GM21529 (cell line): ENCODE measurements around the gene IGSF6.
"Not testable (repeated sequence)": the region's sequence is repeated elsewhere in the genome, so short reads cannot be mapped to it uniquely, and the experiment has no call there.

Experiments
- ATAC-seq: cut with Tn5 transposase; IDR thresholded peaks from one replicate; pipeline ENCODE4 v1.9.1; 2021; ENCODE audit not compliant: unreplicated experiment

The IGSF6 gene, protein sequence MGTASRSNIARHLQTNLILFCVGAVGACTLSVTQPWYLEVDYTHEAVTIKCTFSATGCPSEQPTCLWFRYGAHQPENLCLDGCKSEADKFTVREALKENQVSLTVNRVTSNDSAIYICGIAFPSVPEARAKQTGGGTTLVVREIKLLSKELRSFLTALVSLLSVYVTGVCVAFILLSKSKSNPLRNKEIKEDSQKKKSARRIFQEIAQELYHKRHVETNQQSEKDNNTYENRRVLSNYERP

DNA sequence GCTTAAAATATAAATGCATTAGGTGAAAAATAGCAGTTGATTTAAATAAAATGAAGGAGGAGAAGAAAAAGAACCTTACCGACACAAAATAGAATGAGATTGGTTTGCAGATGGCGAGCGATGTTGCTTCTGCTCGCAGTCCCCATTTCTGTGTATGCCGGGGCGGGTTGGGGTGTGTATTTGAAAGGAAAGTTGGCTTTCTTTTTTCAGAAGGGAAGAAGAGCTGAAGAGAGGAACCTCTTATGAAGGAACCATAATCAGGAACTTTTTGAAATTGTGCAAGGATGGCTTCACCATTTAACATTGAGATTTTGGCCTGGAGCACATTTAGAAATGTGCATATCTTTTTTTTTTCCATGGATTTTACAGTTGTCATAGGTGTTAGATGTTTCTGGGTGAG lies at the start of gene IGSF6:
TSS of gene IGSF6 (minus strand) at position 156 of the 400 bp plus-strand sequence. CDS start at position 146, 10 bp downstream.
- no peak for ATAC-seq

DNA sequence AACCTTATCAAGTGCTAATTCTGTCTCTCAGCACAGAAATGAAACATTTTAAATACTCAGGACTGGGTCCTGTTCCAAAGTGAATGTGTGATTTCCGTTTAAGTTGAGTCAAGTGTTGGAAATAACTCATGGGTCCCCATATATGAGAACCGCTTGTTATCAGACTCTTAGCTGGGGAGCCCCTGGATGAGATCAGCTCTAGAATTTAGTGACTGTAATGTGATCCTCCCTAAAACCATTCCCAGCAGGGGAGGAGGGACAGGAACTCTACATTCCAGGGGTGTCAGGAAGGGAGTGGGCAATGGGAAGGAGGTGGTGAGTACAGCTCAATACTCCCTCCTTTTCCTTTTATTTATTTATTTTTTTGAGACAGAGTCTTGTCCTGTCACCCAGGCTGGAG lies 48.9 kb upstream of the IGSF6 start:
- ATAC-seq, result no peak

DNA sequence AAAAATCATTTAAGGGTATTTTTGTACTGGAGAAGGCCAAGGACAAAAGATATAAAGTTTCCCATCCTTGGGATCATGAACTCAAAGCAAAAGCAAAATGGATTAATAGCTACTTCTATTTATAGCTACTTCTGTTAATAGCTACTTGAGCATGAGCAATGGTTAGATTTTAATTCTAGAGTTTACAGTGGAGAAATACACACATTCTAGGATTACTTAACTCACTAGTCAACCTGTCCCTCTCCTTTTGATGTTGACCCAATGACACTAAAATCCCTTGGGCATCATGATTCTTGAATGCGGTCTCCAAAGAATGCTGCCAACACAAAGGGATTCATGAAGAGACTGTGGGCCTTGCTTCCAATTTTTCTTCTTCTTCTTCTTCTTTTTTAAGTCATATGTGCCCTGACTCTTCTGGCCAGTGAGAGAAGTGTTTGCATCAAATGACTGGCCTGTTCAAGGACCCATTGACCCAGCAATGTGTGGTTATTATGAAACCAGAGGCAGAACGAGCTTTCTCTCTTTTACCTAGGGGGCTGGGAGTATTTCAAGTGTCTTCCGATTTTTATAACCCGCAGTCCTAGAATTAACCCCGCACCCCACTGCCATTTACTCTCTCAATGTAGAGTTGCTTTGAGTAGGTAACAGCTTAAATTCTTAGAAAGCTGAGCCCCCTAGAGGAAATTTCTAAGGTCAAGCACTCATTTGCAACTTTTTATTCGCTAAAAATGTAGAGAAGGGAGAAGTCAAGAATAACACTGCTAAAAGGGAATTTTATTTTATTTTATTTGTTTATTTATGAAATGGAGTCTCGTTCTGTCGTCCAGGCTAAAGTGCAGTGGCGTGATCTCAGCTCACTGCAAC lies 46.0 kb upstream of the IGSF6 start:
- ATAC-seq, result no peak

DNA sequence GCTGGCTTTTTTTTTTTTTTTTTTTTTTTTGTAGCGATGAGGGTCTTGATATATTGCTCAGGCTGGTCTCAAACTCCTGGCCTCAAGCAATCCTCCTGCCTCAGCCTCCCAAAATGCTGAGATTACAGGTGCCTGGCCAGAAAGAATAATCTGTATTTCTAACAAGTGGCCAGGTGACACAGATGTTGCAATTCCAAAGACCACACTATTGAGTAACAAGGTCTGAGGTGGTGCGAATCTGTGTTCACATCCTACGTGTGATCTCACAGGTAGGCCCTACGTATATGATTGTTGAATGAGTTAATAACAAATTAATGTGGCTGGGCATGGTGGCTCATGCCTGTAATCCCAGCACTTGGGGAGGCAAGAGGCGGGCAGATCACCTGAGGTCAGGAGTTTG lies 44.6 kb upstream of the IGSF6 start:
- ATAC-seq, result no peak

DNA sequence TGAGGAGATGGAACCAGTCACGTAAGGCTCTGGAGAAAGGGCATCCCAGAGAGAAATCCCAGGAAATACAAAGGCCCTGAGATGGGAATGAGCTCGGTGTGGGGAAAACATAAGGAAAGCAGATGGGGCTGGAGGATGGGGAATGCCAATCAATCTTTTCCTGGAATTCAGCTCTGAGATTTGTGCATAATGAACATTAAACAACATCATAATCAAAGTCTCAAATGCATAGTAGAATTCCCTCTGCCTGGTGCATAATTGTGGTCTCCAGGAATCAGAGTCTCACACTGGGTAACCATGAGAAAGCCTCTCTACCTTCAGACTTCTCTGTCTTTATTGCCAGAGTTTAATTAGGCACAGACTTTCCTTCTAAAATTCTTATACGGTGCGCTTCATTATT lies 42.2 kb upstream of the IGSF6 start:
- ATAC-seq, result no peak

DNA sequence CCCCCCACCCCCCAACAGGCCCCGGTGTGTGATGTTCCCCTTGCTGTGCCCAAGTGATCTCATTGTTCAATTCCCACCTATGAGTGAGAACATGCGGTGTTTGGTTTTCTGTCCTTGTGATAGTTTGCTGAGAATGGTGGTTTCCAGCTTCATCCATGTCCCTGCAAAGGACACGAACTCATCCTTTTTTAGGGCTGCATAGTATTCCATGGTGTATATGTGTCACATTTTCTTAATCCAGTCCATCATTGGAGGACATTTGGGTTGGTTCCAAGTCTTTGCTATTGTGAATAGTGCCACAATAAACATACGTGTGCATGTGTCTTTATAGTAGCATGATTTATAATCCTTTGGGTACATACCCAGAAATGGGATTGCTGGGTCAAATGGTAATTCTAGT lies 38.6 kb upstream of the IGSF6 start:
- ATAC-seq, result not testable (repeated sequence)

DNA sequence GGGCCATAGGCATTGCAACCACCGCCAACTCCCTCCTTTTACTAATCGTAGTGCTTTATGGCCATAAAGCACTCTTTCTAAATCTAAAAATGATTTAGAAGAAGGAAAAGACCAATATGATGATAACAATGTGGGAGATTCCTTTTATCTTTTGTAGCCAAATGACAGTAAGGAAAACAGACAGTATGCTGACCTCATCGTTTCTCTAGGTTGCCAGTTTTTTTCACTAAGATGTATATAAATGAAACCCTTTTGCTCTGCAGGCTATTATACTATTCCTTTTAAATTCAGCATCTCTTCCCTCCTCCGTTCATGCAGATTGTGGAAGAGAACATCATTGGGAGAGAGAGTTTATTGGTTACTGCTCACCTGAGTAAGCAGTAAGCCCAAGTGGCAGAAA lies 36.7 kb upstream of the IGSF6 start:
- no peak for ATAC-seq

DNA sequence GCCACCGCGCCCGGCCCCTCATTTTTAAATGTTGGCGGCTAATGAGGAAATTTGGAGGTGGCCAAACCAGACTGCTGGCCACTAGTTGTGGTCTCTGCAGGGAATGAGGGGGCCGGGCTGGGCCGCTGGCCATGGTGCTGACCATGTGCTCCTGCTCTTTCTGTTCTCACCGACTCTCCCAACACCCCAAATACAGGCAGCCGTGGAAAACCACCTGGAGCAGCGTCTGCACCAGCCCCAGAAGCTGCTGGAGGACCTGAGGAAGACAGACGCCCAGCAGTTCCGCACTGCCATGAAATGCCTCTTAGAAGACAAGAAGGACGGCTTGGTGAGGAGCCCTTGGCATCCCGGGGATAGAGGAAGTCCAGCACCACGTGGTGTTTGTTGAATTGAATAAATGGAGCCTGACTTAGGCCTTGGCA lies 32.6 kb upstream of the IGSF6 start:
- ATAC-seq, result no peak

DNA sequence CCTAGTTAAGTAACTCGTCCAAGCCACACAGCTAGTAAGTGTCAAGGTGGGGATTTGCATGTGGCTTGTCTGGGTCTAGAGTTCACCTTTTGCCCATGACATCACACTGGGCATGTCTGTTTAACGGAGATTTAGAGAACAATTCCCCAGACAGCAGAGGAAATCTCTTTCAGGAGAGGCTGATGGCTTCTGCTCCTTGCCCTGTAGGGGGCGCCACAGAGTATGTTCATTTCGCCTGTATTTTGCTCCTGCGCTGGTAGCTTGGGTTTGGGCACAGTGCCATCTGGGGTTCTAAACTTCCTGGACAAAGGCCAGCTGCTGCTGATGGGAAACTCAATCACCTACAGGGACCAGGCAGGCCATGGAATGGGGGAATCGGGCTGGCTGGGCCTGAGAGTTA lies 31.8 kb upstream of the IGSF6 start:
- no peak for ATAC-seq

DNA sequence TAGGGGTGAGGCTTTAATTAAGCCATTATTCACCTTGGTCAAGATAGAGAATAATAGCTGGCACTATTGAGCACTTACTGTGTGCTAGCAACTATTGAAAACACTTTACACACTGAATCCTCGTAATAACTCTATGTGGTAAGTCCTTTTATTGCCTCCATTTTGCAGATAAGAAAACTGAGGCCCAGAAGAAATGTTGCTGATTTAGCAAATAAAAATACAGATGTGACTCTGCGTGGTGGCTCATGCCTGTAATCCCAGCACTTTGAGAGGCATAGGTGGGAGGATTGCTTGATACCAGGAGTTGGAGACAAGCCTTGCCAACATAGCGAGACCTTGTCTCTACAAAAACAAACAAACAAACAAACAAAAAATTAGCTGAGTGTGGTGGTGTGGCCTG lies 30.8 kb upstream of the IGSF6 start:
- no peak for ATAC-seq

DNA sequence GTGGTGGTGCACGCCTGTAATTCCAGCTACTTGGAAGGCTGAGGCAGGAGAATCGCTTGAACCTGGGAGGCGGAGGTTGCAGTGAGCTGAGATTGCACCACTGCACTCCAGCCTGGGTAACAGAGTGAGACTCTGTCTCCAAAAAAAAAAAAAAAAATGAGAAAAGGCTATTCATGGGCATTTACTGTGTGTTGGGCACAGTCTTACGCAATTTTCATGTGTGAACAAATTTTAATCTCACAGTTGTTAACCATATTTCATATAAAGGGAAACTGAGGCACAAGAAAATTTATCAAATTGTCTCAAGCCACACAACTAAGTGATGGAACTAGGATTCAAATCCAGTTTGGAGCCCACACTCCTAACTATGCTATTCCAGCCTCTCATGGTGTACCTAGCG lies 28.3 kb upstream of the IGSF6 start:
- ATAC-seq, result not testable (repeated sequence)

DNA sequence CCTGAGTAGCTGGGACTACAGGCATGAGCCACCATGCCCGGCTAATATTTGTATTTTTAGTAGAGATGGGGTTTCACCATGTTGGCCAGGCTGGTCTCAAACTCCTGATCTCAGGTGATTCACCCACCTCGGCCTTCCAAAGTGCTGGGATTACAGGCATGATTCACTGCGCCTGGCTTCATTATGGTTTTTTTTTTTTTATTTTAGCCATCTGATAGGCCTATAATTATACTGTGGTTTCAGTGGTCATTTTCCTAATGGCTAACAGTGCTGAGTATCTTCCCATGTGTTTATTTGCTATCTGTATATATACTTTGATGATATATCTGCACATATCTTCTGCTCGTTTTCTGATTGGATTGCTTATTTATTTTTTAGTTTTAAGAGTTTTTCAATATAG lies 22.0 kb upstream of the IGSF6 start:
- ATAC-seq, result not testable (repeated sequence)

DNA sequence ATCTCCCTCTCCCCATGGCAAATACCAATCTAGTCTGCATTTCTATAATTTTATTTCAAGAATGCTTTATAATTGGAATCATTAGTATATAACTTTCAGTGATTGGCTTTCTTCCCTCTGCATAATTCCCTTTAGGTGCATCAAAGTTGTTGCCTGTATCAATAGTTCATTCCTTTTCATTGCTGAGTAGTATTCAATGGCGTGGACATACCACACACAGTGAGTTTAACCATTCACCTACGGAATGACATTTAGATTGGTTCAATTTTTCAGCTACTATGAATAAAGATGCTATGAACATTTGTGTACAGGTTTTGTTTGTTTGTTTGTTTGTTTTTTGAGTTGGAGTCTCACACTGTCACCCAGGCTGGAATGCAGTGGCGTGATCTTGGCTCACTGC lies 21.1 kb upstream of the IGSF6 start:
- ATAC-seq, result no peak

DNA sequence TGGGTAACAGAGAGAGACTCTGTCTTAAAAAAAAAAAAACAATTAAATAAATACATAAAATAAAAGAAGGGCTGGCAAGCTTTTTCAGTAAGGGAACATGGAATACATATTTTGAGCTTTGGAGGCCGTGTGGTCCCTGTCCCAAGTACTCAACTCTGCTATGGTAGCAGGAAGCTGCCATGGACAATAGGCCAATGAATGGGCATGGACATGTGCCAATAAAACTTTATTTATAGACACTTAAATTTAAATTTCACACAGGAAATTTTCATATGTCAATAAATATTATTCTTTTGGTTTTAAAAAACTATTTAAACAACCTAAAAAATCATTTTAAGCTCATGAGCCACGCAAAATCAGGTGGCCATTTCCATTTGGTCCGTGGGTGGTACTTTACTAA lies 15.2 kb upstream of the IGSF6 start:
- no peak for ATAC-seq

DNA sequence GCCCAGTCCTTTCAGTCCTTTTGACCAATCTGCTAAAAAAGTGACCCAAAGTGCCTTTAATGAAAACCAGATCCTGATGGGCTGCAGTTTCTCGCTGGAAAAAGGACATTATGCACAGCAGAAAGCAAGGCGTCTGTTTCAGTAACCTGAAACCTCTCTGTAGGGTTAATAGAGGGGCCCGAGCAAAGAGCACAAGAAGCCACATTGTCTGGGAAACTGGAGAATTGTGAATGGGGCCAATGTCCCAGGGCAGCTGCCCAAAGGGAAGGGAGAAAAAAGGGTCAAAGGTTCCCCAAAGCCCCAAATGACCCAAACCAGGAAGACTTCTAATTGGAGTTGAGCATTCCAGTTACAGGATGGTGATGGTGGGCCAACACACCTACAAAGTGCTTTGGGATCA lies 14.4 kb upstream of the IGSF6 start:
- no peak for ATAC-seq

DNA sequence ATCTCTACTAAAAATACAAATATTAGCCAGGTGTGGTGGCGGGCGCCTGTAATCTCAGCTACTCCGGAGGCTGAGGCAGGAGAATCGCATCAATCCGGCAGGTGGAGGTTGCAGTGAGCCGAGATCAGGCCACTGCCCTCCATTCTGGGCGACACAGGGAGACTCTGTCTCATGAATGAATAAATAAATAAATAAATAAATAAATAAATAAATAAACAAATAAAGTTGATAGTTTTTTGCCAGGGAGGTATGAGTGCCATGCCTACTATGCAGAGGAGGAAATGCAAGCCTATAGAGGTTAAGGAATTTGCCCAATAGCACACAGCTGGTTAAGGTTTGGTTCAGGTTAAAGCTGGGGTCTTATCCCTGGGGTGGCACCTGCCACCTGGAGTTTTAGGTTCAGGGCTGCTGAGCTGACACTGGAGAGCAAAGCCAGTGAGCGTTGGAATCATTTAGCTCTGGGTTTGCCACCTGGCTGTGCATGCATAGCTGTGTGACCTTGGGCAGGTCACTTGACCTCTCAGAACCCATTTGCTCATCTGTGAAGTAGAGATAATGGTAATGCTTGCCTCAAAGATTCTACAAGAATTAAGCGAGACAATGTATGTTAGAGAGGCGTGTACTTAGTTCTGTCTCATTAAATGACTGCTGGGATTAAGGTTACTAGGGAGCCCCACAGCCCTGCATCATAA lies 12.5 kb upstream of the IGSF6 start:
- no peak for ATAC-seq

DNA sequence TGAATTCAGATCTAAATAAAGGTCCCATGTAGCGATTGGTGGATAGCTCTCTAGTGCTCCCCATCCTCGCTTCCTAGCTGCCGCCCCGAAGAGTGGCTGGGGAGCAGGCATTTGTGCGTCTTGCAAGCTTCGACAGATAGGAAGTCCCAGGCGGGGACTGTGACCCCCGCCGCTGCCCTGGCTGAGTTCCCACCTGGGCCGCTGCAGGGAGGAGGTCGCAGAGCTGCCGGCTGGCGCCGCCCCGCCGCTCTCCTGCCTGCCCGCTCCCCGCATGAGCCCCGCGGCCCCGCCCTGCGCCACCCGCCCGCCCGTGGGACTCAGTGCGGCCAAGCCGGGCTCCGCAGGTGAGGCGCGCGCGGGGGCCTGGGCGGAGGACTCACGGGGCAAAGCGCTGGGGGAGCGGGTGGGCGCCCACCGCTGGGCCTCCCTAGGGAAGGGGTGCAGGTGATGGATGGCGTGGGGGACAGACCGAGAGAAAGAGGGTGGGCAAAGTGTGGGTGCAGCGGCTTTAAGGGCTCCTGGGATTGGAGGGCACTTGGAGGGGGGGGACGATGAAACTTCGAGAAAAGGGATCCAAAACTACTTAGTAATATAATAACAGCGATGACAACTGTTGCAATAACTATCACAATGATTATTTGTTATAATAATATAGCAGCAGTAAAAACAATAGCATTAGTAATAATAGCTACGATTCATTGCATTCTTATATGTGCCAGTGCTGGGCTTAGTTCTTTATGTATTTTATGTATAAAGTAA lies 11.7 kb upstream of the IGSF6 start, which contains the start of gene OTOA:
TSS of gene OTOA (plus strand) at position 80 of the 759 bp plus-strand sequence. CDS start 14,547 bp downstream, outside the sequence.
- no peak for ATAC-seq

DNA sequence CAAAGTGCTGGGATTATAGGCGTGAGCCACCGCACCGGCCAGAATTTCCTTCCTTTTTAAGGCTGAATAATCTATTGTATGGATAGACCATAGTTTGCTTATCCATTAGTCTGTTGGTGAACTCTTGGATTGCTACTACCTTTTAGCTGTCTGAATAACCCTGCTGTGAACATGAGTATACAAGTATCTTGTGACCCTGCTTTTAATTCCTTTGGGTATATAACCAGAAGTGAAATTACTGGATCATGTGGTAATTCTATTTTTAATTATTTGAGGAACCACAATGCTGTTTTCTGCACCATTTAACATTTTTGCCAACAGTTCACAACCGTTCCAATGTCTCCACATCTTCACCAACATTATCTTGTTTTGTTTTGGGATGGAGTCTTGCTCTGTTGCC lies 6.7 kb upstream of the IGSF6 start:
- ATAC-seq, result no peak

DNA sequence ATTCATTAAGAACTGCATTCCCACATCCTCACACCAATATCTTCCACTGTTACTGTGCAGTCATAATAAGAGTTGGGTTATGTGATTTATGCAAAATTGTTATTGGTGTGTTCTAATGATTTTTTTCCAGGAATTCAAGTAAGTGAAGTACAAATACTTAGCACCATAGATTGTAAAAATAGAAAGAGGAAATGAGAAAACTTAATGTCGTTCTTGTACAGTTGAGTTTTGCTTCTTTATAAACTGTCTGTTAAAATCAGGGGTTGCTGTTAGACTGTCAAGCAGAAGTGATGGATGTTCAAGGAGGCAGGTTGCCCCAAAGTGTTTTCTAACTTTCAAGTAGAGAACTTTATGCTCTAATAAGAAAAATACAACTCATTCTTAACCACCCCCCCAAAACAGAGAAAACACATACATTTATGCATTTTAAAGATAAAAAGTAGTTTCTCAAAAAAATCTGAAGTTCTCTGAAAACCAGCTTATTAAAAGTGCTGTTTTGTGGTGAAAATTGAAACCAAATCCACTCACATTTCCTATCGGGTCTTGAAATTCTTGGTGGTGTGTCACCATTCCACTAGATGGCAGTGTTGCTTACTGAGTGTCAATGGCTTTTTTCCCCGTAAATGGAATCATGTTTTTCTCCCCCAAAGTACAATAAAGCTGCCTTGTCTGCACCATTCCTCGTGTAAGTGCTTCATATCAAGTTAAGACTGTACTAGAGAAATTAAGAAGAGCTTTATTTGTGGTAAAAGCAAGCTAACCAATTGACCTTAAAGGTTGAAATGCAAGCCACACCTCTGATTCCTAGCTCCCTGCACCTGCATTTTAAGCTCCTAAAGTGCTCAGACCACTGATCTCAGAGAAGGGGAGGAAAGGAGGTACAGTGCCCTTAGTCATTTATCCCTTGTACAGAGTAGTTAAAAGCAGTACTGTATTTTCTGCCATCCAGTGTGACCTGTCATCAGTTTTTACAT lies 4.7 kb upstream of the IGSF6 start:
- ATAC-seq, result peak; percentile 51

DNA sequence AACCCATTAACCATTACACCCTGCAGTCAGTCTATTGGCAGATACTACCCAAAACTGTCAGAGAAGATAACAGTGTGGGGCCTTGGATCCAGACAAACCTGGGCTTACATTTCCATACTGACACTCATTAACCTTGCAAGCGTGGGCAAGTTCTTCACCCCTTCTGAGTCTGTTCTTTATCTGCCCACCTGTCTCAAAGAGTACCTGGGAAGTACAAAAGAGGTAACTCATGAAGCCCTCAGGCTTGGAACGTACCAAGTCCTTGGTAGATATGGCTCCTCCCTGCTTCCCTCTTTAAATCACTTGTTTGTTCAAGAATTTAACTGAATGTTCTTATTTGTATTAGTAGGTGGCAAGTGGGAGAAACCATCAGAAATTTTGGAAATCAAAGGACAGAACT lies 2.5 kb upstream of the IGSF6 start:
- ATAC-seq, result no peak
